Panc1 (cell line): ENCODE data around the gene RGP1. TPM values are rescaled to one million over a fixed set of nuclear protein-coding genes. Genes with fewer than 3 reads are reported as not detected.

Experiments
- ATAC-seq: fragments of 200-7000 bp; cut with Tn5 transposase; 2 replicates; pipeline ENCODE4 v1.9.1; 2020; ENCODE audit warnings: mild to moderate bottlenecking, moderate library complexity
- BruUV-seq: library from RNA; stranded (reverse); fragments of 400-500 nt; replicated peaks from 2 replicates; lab custom pipeline; 2021; lab: Mats Ljungman, UMichigan
- CTCF ChIA-PET: fragments of 300-600 bp; sonication (Branson Sonifier 250); formaldehyde crosslinking; loops from one replicate; lab custom pipeline; 2022; ENCODE audit warnings: antibody characterized with exemption; lab: Charles Lee
- POLR2A ChIA-PET: fragments of 300-600 bp; sonication (Branson Sonifier 250); formaldehyde crosslinking; loops from one replicate; lab custom pipeline; 2022; ENCODE audit warnings: antibody characterized with exemption; lab: Charles Lee
- DNase-seq: peaks from one replicate; pipeline ENCODE4 v3.0.0-alpha.2; 2010; ENCODE audit warnings: low read depth, low spot score
- H3K27ac ChIP-seq: 2 replicates; pipeline ENCODE4 v1.5.1; 2011; ENCODE audit warnings: mild to moderate bottlenecking, low read length, inconsistent platforms
- H3K27me3 ChIP-seq: fragments of 200-500 bp; sonication (Bioruptor generic); 2 replicates; pipeline ENCODE4 v1.6.0; 2014; ENCODE audit warnings: low read length, inconsistent platforms; ENCODE audit not compliant: control insufficient read depth, insufficient read depth
- H3K36me3 ChIP-seq: fragments of 200-500 bp; sonication (Bioruptor generic); 2 replicates; pipeline ENCODE4 v1.5.1; 2014; ENCODE audit warnings: inconsistent platforms, mild to moderate bottlenecking, low read length, moderate library complexity; ENCODE audit not compliant: control insufficient read depth, insufficient read depth
- H3K4me1 ChIP-seq: 2 replicates; pipeline ENCODE4 v1.5.1; 2011; ENCODE audit warnings: inconsistent platforms, mild to moderate bottlenecking, low read length, moderate library complexity; ENCODE audit not compliant: control insufficient read depth, insufficient read depth
- H3K4me3 ChIP-seq, 2 experiments: 2 replicates each; pipeline ENCODE4 v1.5.1; 2011 to 2012; ENCODE audit warnings: low read depth in 2 of 2, low read length in 2 of 2, mild to moderate bottlenecking in 2 of 2, inconsistent platforms in 1 of 2, moderate library complexity in 1 of 2
- H3K9me3 ChIP-seq: fragments of 200-500 bp; sonication (Bioruptor generic); 2 replicates; pipeline ENCODE4 v1.5.1; 2014; ENCODE audit warnings: low read depth, mild to moderate bottlenecking, inconsistent platforms, low read length, moderate library complexity; ENCODE audit not compliant: control insufficient read depth, insufficient read depth
- CTCF ChIP-seq: fragments of 450-650 bp; IDR thresholded peaks from 2 replicates; pipeline ENCODE4 v1.5.1; 2017; ENCODE audit warnings: mild to moderate bottlenecking
- POLR2AphosphoS5 ChIP-seq: IDR thresholded peaks from 2 replicates; pipeline ENCODE4 v1.6.1; 2012; ENCODE audit warnings: mild to moderate bottlenecking, low read depth, low read length, moderate library complexity
- SIN3A ChIP-seq: IDR thresholded peaks from 2 replicates; pipeline ENCODE4 v1.6.1; 2012; ENCODE audit warnings: low read depth, mild to moderate bottlenecking, low read length, moderate library complexity, borderline replicate concordance; ENCODE audit not compliant: insufficient read depth
- TCF7L2 ChIP-seq: IDR thresholded peaks from 2 replicates; pipeline ENCODE4 v1.6.1; 2011; ENCODE audit warnings: mild to moderate bottlenecking, low read depth, low read length, inconsistent platforms
- in situ Hi-C: cut with HindIII; loops from 2 replicates; pipeline ENCODE4 v1.10.0; 2016; ENCODE audit warnings: low sequenced_read_pairs, low pct_unique_long_range_greater_than_20kb
- intact Hi-C: fragments of 100-400 bp; cut with micrococcal nuclease; formaldehyde crosslinking; loops from one replicate; pipeline ENCODE4 v1.10.0; 2022; ENCODE audit not compliant: unreplicated experiment
- total RNA-seq: library from RNA; stranded (reverse); gene quantifications from one replicate; pipeline ENCODE4 v1.2.1, GENCODE V29; 2021; ENCODE audit not compliant: unreplicated experiment
- TF ChIP-seq, protein P1 (sequence below), 2 experiments: IDR thresholded peaks; 2 replicates each; pipeline ENCODE4 v1.6.1; 2011 to 2012; ENCODE audit warnings: low read depth in 2 of 2, control low read depth in 1 of 2, low read length in 1 of 2, mild to moderate bottlenecking in 1 of 2, moderate library complexity in 1 of 2; ENCODE audit not compliant: insufficient read depth in 1 of 2

Gene RGP1
- total RNA-seq, 1 experiment from 2014 or later = 43.3 TPM

GRCh38 chr9:35732800-35733541 is 16.1 kb upstream of the RGP1 start:
- Histone ChIP-seq H3K4me3 (peak overlapping the region; percentile 82 to 99), H3K27ac (peak overlapping the region; percentile 89), H3K9me3 (no peaks in the 10 kb centered on the region), H3K4me1 (peaks cover 50% of the 10 kb centered on the region), H3K27me3 (no peaks in the 10 kb centered on the region), H3K36me3 (peaks cover 21% of the 10 kb centered on the region)
- ChIA-PET POLR2A (interaction anchor here (0.5 to 1.8 kb wide), 4 partner anchors 30 to 653 kb away, joined by 4 to 7 read pairs (median 6); partner anchors contain the start of genes ARHGEF39, CCDC107, FANCG and RMRP), CTCF (interaction anchor here (1.0 to 2.5 kb wide), 2 partner anchors 36 to 74 kb away, joined by 3 to 13 read pairs; no protein-coding TSS in a partner anchor)
- intact Hi-C loops = no loop called here
- DNase-seq (no peak), ATAC-seq (peak; percentile 16)
- TF ChIP-seq, protein P1, sequence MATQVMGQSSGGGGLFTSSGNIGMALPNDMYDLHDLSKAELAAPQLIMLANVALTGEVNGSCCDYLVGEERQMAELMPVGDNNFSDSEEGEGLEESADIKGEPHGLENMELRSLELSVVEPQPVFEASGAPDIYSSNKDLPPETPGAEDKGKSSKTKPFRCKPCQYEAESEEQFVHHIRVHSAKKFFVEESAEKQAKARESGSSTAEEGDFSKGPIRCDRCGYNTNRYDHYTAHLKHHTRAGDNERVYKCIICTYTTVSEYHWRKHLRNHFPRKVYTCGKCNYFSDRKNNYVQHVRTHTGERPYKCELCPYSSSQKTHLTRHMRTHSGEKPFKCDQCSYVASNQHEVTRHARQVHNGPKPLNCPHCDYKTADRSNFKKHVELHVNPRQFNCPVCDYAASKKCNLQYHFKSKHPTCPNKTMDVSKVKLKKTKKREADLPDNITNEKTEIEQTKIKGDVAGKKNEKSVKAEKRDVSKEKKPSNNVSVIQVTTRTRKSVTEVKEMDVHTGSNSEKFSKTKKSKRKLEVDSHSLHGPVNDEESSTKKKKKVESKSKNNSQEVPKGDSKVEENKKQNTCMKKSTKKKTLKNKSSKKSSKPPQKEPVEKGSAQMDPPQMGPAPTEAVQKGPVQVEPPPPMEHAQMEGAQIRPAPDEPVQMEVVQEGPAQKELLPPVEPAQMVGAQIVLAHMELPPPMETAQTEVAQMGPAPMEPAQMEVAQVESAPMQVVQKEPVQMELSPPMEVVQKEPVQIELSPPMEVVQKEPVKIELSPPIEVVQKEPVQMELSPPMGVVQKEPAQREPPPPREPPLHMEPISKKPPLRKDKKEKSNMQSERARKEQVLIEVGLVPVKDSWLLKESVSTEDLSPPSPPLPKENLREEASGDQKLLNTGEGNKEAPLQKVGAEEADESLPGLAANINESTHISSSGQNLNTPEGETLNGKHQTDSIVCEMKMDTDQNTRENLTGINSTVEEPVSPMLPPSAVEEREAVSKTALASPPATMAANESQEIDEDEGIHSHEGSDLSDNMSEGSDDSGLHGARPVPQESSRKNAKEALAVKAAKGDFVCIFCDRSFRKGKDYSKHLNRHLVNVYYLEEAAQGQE (IDR thresholded peaks at IDR 0.05; ENCODE audit: insufficient read depth in 1 of 2, low read depth in 2 of 2, low read length in 1 of 2) = no peak
- TF ChIP-seq TCF7L2 (no peak), CTCF (no peak), POLR2AphosphoS5 (no peak; the same call in 1 of the 2 replicates), SIN3A (no peak)
- BruUV-seq = TSS peak; percentile 90
- in situ Hi-C loops = no loop called here

DNA sequence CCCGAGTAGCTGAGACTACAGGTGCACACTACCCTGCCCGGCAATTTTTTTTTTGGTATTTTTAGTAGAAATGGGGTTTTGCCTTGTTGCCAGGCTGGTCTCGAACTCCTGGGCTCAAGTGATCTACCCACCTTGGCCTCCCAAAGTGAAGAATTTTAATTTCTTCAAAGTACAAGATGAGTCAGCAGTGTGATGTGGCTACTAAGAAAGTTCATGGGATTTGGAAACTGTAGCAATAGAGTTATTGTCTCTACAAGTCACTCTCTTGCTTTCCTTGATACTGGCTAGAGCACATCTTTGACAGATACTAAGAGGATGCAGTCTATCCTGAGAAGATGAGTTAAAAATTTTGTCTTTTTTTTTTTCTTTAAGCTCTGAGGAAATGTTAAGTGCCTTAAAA is 15.0 kb upstream of the RGP1 start:
- TF ChIP-seq TCF7L2 (no peak), SIN3A (no peak), CTCF (no peak), POLR2AphosphoS5 (no peak)
- TF ChIP-seq, protein P1 (IDR thresholded peaks at IDR 0.05; ENCODE audit: insufficient read depth in 1 of 2, low read depth in 2 of 2, low read length in 1 of 2) = no peak
- Histone ChIP-seq H3K27ac (no peak overlapping the region), H3K27me3 (no peaks in the 10 kb centered on the region), H3K4me1 (peaks cover 39% of the 10 kb centered on the region), H3K4me3 (0 out of 4 replicates have a peak overlapping the region, but pooled peaks of 1 of the 2 experiments have one; percentile 99), H3K36me3 (peaks cover 22% of the 10 kb centered on the region), H3K9me3 (no peaks in the 10 kb centered on the region)
- ChIA-PET POLR2A (interaction anchor here (0.6 to 0.9 kb wide), 3 partner anchors 38 to 80 kb away, joined by 3 read pairs; partner anchors contain the start of gene NPR2), CTCF (no interaction called here)
- DNase-seq (no peak), ATAC-seq (no peak)
- BruUV-seq = no TSS peak
- in situ Hi-C loops (no loop called here), intact Hi-C loops (no loop called here)
